OCI-LY7 (cell line): ENCODE measurements around the gene MAN2B1.

Source experiments
- EZH2phosphoT487 ChIP-seq: fragments of 200-600 bp; sonication (generic); IDR thresholded peaks from 2 replicates; pipeline ENCODE4 v1.6.1; 2018; ENCODE audit warnings: low read depth, borderline replicate concordance, mild to moderate bottlenecking, mixed run types, antibody characterized with exemption, low read length, moderate library complexity, mixed read lengths
- TF ChIP-seq, protein P1 (sequence below): fragments of 200-600 bp; sonication (generic); conservative IDR thresholded peaks from 2 replicates; pipeline ENCODE4 v1.5.1; 2014; ENCODE audit warnings: mild to moderate bottlenecking, antibody characterized with exemption, low read length, moderate library complexity, mixed read lengths

DNA sequence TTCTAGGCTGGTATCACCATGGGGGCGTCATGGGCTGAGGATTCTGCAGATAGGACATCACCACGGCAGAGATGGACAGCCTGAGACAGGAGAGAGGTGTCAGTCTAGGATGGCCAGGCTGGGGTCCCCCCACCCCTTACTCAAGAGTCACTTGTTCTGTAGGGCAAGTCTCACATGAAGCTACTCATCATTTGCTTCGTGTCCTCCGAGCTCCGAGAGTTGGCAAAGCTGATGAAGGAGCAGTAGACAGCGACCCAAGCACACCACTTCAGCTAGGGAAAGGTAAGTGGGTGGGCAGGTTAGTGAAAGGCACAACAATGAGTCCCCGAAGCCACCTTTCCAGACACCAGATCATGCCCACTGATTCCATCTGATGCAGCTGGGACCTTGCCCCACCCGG lies 1.8 kb upstream of the MAN2B1 start:
- TF ChIP-seq, protein P1, sequence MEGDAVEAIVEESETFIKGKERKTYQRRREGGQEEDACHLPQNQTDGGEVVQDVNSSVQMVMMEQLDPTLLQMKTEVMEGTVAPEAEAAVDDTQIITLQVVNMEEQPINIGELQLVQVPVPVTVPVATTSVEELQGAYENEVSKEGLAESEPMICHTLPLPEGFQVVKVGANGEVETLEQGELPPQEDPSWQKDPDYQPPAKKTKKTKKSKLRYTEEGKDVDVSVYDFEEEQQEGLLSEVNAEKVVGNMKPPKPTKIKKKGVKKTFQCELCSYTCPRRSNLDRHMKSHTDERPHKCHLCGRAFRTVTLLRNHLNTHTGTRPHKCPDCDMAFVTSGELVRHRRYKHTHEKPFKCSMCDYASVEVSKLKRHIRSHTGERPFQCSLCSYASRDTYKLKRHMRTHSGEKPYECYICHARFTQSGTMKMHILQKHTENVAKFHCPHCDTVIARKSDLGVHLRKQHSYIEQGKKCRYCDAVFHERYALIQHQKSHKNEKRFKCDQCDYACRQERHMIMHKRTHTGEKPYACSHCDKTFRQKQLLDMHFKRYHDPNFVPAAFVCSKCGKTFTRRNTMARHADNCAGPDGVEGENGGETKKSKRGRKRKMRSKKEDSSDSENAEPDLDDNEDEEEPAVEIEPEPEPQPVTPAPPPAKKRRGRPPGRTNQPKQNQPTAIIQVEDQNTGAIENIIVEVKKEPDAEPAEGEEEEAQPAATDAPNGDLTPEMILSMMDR: no peak
- no peak for TF ChIP-seq EZH2phosphoT487
